ENCODE results near the gene PIP5K1B. TPM values are rescaled to one million over a fixed set of nuclear protein-coding genes. Genes with fewer than 3 reads are reported as not detected.

PIP5K1B gene
- total RNA-seq, 1 donor from 2014 or later: not detected

- TF ChIP-seq, protein P1, sequence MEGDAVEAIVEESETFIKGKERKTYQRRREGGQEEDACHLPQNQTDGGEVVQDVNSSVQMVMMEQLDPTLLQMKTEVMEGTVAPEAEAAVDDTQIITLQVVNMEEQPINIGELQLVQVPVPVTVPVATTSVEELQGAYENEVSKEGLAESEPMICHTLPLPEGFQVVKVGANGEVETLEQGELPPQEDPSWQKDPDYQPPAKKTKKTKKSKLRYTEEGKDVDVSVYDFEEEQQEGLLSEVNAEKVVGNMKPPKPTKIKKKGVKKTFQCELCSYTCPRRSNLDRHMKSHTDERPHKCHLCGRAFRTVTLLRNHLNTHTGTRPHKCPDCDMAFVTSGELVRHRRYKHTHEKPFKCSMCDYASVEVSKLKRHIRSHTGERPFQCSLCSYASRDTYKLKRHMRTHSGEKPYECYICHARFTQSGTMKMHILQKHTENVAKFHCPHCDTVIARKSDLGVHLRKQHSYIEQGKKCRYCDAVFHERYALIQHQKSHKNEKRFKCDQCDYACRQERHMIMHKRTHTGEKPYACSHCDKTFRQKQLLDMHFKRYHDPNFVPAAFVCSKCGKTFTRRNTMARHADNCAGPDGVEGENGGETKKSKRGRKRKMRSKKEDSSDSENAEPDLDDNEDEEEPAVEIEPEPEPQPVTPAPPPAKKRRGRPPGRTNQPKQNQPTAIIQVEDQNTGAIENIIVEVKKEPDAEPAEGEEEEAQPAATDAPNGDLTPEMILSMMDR (conservative IDR thresholded peaks at IDR 0.05; ENCODE audit: low read depth, low read length): no peak
- no peak for DNase-seq (ENCODE audit: low read depth)
- no peak overlapping the region for H3K4me3 ChIP-seq (ENCODE audit: low read depth, low read length)
Observed at GRCh38 chr9:68822596-68823165, 117.6 kb downstream of the PIP5K1B start.

DNA sequence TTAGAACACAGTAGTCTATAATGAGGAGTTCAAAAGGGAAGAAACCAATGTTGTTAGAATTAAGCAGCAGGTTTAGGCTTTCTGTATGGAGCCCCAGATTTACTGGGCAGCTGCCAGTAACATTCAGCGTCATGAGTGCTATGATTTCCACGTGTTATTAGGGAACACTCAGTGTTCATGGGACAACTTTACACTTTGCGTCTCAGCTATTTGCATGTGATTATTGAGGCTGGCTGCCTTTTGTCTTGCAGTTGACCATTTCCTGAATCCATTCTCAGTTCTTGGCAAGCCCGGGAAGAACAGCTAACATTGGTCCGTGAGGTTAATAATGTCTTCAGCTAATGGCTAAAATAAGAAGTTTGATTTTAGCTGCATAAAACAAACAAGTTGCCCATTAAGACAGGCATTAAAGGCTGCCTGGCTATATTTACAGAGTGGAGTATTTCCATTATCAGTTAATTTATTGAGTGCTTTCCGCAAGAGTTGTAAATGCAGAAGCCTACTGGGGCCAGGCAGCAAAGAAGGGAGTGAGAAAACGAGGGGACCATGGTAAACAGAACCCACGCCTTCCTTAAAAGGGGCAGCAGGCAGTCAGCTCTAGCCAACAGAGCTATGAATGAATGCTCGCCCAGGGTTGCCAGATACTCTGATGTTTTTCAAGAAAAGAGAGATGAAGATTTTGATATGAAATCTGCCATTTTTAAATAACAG lies 120.9 kb downstream of the PIP5K1B start:
- TF ChIP-seq, protein P1 (conservative IDR thresholded peaks at IDR 0.05; ENCODE audit: low read depth, low read length): no peak
- H3K4me3 ChIP-seq (ENCODE audit: low read depth, low read length): no peak overlapping the region
- DNase-seq (ENCODE audit: low read depth): no peak

DNA sequence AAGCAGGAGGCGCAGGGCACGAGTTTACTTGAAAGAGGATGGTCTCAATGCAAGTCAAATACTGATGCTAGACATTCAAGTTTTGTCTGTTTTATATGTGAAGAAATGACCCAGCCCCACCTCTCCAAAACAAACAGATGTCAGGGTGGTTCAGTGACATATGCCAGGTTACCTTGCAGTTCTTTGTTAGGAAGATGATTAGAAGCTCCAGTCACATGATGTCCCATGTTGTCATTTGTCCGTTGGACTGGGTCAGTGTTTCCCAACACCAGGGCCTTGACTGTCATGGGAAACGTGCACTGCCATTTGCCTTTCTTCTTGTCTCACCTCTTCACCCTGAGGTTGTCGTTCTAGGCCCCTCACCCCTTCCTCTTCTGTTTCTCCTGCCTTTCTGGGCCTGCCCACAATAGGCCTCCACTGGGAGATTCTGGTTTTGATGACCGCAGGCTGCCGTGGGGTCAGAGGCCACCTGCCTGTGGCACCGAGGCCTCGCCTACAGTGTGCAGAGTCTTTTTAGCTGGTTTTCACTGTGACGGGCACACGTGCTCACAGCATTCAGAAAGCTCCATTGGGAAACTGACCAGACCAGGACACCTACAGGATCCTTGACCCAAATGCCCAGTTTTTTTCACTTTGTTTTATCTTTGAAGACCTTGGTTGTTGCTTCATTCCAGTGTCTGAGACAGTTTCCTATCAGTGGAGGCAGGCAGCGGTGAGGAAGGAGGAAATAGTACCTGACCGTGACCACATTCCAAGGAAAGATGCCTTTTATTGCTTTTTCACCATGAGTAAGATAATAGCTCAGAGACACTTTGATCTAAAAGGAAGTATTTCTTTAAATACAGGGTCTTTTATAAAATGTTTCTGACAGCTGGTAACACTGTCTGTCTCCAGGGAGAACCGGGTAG lies 123.1 kb downstream of the PIP5K1B start:
- no peak for DNase-seq (ENCODE audit: low read depth)
- TF ChIP-seq, protein P1 (conservative IDR thresholded peaks at IDR 0.05; ENCODE audit: low read depth, low read length): no peak
- H3K4me3 ChIP-seq (ENCODE audit: low read depth, low read length): no peak overlapping the region

DNA sequence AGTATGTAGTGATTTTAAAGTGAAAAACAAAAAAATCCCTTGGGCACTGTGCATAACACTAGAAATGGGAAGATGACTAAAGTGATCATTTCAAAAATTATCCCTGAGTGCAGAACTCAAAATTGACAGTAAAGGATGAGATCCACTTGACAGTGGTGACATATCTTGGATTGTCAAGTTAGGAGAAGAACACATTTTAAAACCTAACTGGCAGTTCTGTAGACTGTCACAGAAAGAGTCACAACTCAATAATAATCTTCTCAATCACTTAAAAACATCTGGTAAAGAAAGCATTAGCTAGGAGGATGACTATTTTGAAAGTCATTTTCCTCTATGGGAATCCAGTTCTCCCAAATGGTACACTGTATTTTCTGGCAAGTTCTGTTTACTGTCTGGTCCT lies 127.1 kb downstream of the PIP5K1B start:
- DNase-seq (ENCODE audit: low read depth): no peak
- TF ChIP-seq, protein P1 (conservative IDR thresholded peaks at IDR 0.05; ENCODE audit: low read depth, low read length): no peak
- H3K4me3 ChIP-seq (ENCODE audit: low read depth, low read length): no peak overlapping the region

DNA sequence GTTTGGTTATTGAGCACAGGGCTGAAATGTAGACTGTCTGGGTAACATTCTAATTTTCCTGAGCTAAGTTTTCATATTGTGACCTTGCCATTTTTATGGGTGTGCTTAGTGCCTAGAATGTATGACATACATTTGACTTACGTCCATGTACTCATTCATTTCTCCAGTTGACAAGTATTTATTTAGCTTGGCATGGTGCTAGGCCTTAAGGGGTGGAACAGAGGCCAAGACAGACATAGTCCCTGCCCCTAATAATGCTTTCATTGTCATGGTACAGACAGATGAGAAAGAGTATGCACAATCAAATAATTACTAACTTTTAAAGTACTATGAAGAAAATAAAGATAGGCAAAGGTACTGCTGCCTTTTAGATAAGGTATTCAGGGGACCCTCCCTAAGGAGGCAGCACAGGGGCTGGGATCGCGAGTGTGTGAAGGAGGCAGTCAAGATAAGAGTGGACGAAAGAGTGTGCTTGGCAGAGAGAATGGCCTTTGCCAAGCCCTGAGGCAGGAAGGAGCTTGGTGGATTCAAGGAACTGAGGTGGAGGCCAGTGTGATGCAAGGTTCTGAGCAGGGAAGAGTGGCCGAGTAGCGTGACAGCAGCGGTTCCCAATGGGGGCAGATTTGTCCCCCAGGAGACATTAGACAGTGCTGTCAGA lies 128.0 kb downstream of the PIP5K1B start:
- DNase-seq (ENCODE audit: low read depth): no peak
- TF ChIP-seq, protein P1 (conservative IDR thresholded peaks at IDR 0.05; ENCODE audit: low read depth, low read length): no peak

DNA sequence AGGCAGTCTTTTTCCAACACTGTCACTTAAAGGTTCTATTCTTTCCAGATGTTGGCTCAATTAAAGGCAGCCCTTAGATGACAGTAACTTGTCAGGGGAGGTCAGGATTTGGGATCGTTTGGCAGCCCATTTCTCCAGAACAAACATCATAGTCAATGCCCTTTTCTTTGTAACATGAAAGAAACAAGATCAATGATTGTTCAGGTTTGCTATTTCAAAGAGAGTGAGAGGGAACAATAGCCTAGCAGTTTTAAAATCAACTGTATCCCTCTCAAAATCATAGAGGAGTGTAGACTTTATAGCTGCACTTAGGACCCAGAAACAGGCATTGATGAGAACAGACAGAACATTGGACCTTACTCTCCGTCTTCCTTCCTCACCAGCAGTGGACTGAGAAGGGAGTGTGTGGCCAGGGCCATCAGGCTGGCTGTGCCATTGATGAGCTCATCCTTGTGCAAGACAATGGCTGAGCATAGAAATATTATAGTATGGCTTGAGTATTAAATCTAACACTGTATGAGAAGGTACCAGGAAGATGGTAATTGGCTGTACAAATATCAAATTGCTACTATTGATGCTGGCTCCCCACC lies 130.0 kb downstream of the PIP5K1B start:
- TF ChIP-seq, protein P1 (conservative IDR thresholded peaks at IDR 0.05; ENCODE audit: low read depth, low read length): no peak
- no peak overlapping the region for H3K4me3 ChIP-seq (ENCODE audit: low read depth, low read length)
- DNase-seq (ENCODE audit: low read depth): no peak

More for the DNA sequence above, 128.0 kb downstream of the PIP5K1B start:
- H3K4me3 ChIP-seq (ENCODE audit: low read depth, low read length): no peak overlapping the region

Data from epithelial cell of proximal tubule (primary cell).